ENCODE data around the gene RASSF10.

Gene RASSF10

DNA sequence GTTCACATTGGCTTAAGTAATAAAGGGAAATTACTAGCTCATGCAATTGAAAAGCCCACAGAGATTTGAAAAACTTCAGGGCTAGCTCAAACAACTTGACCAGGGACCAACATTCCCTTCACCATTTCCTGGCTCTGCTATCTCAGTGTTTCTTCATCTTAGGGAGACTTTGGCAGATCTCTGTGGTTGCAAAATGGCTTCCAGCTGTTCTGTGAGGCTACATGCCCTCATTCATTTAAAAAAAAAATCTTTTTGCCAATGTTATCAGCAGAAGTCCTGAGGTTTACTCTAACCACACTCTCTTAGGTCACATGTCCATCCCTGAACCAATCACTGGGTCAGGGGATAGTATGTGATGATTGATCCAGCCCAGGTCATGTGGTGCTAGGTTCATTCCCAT lies 13.9 kb upstream of the RASSF10 start:
- no peak for DNase-seq

DNA sequence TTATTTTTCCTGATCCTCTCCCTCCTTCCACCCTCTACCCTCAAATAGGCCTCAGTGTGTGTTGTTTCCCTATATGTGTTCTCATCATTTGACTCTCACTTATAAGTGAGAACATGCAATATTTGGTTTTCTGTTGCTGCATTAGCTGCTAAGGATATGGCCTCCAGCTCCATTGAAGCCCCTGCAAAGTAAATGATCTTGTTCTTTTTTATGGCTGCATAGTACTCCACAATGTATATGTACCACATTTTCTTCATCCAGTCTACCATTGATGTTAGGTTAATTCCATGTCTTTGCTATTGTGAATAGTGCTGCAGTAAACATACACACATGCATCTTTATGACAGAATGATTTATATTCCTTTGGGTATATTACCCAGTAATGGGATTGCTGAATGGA lies 13.3 kb upstream of the RASSF10 start:
- no peak for DNase-seq

DNA sequence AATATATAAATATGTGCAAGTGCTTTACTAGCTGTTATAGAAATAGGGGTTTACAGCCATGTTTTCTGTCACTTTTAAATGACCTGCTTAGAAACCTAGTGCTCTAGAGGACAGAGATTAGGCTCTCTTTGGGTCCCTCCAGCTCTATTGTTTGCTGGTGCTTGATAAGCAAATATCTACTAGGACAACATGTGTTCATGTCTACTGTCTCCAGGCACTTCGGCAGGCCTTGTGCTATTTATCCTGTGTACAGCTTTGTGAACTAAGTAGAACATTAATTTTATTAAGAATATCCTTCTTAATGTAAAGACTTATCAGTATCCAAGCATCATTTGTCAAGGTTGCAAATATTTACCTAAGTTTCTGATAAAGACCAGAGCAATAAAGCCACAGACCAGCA lies 11.9 kb upstream of the RASSF10 start:
- no peak for DNase-seq

DNA sequence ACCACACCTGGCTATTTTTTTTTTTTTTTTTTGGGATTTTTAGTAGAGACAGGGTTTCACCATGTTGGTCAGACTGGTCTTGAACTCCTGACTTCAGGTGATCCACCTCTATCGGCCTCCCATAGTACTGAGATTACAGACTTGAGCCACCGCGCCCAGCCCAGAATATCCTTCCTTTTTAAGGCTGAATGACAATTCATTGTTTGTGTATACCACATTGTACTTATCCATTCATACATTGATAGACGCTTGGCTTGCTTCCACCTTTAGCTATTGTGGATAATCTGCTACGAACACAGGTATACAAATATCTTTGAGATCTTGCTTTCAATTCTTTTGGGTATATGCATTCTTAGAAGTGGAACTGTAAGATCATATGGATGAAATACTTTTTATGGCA lies 10.8 kb upstream of the RASSF10 start:
- no peak for DNase-seq

DNA sequence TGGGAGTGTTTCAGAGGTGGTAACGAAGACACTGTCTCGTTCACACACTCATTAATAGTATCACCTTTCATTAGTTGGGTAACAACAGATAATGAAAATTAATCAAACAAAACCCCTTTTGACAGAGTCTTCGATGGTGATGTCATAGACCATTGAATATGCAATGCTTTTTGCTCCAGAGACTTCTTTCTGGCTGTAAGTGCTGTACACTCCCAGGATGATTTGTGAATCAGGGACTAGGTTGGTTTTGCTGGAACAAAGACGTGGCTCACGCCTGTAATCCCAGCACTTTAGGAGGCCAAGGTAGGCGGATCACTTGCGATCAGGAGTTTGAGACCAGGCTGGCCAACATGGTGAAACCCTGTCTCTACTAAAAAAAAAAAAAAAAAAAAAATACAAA lies 9.5 kb upstream of the RASSF10 start:
- DNase-seq: no peak

DNA sequence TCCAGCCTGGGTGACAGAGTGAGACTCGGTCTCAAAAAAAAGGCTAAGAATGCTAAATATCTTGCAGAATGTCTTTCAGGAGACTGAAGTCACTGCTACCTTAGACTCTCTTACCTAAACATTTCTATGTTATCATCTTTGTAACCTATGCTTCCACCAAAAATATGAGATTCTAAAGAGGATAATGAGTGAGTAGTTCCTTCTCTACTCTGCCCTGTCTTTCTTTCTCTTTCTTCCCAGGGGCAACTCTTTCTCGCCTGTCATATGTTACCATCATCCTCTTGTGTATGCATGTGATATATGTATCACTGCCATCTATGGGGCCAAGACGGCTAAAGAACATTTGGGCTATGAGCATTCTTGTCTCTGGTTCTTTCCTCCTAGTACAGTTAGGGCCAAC lies 9.0 kb upstream of the RASSF10 start:
- DNase-seq: no peak

DNA sequence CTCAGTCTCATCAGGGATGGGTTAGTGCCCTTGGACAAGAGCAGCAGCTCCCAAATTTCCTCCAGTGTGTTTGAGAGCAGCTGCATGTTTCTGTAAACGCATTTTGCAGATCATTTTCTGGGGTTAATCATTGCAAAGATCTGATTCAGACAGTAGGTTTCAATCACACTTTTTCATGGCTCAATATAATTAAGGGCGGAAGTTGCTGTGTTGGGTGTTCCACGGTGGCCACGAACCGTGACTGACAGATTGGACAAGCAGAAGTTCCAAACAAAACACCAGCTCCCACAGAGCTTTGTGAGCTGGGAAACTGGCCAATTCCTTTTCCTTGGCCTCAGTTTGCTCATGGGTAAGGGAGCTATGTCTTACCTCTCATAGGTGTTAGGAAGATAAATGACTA lies 8.4 kb upstream of the RASSF10 start:
- DNase-seq: no peak

DNA sequence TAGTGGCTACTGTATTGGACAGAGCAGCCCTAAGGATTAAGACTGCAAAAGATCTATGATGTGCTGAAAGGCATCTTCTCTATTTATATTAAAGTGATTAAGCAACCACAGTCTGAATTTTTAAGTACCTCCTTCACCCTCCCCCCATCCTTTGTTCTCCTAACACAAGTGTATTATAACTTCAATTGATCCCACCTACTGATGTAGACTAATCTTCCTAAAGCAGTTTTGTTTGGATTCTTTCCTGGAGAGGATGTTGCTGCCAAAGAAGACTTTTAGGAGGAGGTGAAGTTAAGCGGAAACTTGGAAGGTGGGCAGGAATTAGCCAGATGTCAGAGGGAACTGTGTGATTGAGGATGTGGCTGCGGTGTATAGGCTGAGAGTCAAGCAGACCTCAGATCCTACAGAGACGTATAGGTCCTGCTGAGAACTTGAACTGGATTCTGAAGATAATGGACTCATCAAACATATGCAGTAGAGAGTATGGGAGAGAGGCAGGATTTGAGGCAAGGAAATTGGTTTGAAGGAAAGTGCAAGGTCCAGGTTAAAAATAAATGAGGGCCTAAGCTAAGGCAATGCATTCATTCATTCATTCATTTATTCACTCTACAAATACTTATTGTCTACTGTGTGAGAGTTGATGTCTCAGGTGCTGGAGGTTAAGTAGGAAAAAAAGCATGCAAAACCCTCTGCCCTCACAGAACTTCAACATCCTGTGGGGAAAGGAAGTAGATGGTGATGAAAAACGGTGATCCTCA lies 5.2 kb upstream of the RASSF10 start:
- no peak for DNase-seq

DNA sequence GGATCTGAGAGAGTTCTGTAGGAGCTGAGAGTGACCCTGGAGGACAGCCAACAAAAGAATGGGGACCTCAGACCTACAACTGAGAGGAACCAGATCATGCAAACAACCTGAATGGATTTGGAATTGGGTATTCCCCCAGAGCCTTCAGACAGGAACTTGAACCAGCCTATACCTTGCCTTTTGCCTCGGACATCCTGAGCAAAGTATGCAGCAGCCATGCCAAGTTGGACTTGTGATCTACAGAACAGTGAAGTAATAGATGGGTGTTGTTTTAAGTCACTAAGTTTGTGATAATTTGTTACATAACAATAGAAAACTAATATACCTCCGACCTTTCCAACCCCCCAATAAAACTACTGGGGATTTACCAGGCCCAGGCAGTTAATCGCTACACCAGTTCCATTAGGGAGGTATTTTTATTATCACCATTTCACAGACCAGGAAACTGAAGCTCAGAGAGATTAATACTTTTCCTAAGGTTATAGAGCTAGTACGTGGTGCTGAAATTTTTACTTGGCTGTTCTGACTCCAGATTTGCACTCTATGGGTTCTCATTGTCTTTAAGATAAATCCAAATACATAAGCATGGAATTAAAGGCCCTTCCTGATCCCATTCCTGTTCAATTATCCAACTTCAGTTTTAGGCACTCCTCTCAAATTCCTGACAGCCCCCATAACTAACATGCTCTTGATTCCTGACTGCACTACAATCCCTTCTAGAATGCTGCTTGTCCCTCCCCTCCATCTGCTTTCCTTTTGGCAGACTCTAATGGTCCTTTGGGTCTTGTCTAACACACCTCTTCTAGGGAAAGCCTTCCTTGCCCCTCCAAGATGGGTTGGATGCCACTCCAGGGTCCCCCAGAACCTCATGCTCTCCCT lies 1.7 kb upstream of the RASSF10 start:
- DNase-seq: no peak

DNA sequence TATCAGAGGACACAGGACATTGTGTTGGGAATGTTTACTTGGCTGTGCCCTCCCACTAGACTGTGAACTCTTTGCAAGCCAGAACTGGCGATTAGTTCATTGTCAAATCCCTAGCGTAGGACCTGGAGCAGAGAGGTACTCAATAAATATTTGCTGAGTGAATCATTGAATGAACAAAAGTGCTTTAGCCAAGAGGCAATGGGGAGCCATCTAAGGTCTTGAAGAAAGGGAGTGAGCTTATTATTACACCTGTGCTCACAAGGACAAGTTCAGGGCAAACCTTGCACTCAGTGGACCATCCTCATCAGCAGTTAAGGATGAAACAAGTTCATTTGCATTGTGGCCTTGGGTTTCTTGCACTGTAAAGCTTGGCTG lies 1.1 kb upstream of the RASSF10 start:
- DNase-seq: no peak

DNA sequence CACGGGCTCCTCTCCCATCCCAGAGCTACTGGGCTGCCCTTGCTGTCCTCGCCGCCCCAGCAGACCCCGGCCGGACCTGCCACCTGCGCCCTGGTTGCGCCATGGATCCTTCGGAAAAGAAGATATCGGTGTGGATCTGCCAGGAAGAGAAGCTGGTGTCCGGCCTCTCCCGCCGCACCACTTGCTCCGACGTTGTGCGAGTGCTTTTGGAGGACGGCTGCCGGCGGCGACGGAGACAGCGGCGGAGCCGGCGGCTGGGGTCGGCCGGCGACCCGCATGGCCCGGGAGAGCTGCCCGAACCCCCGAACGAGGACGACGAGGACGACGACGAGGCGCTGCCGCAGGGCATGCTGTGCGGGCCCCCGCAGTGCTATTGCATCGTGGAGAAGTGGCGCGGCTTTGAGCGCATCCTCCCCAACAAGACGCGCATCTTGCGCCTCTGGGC lies 382 bp downstream of the RASSF10 start:
- no peak for DNase-seq

DNA sequence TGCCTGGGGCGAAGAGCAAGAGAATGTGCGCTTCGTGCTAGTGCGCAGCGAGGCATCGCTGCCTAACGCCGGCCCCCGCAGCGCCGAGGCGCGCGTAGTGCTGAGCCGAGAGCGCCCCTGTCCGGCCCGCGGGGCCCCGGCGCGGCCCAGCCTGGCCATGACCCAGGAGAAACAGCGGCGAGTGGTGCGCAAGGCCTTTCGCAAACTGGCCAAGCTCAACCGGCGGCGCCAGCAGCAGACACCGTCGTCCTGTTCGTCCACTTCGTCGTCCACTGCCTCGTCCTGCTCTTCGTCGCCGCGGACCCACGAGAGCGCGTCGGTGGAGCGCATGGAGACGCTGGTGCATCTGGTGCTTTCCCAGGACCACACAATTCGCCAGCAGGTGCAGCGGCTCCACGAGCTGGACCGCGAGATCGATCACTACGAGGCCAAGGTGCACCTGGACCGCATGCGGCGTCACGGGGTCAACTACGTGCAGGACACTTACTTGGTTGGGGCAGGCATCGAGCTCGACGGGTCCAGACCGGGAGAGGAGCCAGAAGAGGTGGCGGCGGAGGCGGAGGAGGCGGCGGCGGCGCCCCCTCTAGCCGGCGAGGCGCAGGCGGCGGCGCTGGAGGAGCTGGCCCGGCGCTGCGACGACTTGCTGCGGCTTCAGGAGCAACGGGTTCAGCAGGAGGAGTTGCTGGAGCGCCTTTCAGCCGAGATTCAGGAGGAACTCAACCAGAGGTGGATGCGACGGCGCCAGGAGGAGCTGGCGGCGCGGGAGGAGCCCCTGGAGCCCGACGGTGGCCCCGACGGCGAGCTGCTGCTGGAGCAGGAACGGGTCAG lies 1.0 kb downstream of the RASSF10 start:
- no peak for DNase-seq

DNA sequence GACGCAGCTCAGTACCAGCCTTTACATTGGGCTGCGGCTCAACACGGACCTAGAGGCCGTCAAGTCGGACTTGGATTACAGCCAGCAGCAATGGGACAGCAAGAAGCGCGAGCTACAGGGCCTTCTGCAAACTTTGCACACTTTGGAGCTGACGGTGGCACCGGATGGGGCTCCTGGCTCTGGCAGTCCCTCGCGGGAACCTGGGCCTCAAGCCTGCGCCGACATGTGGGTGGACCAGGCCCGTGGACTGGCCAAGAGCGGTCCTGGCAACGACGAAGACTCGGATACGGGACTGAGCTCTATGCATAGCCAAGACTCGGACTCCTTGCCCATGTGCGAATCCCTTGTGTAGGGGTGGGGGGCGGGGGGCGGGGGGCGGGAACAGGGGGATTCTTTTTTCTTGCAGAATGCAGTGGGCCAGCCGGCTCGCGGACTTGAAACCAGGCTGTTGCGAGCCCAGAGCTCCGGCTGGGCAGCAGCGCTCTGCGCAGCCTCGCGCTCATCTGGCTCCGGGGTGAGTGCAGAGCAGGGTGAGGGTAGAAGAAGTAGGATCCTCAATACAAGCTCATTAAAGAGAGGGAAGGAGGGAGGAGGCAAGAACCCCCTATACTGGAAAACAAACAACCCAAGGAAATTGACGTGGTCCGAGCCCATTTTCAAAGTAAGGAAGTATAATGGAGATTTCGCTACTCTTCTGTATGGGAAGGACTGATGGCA lies 1.8 kb downstream of the RASSF10 start:
- DNase-seq: no peak

DNA sequence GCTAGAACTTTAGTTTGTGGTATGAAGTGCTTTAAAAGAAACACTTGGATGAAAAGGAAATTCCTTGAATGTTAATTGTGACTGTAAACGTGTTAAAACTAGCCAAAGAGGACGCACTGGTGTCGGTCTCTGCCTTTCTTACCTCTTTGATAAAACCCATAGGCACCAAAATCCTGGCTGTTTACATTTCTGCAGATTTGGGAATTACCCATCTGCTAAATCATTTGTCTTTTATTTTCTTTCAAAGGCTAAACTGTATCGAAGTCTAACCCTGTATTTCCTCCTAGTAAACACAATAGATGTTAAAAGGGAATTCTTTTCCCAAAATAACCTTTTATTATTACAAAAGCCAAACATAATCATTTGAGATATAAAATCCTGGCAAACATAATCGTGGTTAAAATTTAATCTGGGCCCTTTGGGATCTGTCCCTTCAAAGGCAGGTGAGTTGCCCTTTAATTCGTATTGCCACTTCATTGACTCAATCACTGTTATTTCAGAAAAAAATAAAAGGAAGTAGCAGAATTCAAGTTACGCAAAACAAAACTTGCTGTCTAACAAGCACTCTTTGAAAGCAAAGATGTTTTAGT lies 2.4 kb downstream of the RASSF10 start:
- DNase-seq: no peak

DNA sequence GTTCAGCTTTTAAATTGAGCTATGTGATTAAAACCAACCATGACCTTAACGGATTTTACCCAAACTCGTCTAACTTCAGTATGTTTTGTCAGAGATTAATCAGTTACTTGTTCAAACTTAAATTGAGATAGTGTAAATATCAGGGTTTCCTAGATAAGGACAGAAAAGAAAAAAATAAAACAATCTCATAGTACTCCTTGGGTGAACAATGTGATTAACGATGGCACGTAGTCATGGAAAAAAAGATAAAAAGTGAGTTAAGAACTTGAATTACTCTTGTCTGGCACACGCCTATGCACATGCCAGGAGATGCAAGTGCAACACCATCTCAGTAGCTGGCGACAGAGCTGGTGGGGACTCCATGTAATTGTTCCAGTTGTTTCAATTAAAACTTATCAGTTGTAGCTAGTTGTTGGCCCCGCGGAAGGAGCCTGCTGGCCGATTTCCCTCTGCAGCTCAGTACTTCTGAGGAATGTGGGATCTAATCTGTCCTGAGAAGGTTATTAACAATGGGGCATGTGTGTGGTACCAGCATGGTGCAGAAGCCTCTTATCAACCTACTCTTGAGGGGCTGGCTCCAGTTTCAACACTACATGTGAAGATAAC lies 3.0 kb downstream of the RASSF10 start:
- no peak for DNase-seq

DNA sequence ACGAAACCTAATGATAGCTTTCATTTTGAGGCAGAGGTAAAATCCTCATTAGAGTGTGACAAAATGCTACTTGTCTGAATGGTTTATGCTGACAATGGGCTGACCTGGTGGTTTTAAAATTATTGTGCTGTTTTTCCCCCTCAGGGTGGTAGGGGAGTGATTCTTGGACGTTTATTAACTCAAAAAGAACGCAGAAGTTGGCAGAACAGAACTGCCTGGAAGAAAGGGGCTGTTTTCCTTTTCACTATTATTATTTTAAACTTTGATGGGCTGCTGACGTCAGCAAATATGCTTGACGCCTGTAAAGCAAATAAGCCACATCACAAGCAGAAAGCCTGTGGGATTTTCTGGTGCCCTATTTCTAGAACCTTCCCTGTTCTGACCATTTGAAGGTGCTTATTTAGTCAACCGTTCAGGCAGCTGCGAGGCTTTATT lies 4.0 kb downstream of the RASSF10 start:
- no peak for DNase-seq

DNA sequence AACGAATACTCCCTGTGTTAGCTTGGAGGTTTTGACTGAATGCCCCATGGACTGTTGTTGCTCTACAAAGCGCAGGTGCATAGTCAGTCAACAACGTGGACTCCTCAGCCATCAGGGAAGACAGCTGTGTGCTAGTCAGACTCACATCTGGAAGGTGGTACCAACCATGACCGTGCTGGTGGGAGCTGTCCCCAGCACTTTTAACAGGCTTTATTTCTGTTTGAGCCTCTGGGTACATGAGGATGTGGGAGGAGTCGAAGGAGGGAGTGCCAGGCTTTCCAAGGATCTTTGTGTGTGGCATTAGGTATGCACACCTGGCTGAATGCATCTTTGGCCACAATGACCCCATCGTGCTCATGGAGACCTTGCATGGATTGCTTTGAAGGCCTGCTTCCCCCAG lies 6.6 kb downstream of the RASSF10 start:
- DNase-seq: no peak

DNA sequence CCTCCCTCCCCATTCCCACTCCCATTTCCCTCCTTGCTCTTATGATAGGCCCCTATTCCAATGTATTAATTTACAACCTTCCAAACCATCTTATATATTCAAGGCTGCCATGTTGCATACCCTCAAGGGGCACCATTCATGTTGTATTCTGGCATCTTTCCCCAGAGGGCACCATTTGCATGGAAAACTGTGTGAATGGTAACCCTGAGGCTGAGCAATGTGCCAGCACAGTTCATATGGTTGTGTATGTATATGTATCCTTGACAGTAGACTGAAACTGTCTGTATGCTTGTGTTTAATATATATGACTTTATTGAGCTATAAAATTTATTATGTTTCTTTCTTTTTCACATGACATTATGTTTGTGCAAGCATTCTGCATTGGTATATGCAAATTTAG lies 7.3 kb downstream of the RASSF10 start:
- DNase-seq: no peak

DNA sequence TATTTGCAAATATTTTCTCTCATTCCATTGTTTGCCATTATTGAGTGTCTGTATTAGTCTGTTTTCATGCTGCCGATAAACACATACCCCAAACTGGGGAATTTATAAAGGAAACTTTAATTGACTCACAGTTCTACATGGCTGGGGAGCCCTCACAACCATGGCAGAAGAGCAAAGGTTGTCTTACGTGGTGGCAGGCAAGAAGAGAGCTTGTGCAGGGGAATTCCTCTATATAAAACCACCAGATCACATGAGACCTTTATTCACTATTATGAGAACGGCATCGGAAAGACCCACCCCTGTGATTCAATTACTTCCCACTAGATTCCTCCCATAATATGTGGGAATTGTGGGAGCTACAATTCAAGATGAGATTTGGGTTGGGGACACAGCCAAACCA lies 10.2 kb downstream of the RASSF10 start:
- DNase-seq: no peak

DNA sequence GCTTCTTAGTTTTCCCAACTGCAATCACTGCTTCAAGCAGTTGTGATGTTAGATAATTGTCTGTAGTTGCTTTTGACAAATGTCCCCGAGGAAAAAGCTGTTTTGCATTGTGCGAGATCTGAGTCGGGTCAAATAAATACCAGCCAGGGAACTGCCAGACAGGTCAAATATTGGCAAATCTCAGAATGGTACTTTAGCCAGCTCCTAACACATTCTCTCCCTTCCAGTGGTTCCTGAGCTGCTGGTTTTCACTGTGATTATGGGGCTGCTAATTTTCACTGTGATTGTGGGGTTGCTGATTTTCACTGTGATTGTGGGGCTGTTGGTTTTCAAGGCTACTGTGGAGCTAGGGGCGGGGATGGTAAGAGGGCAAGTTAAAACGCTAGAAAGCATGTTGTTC lies 14.3 kb downstream of the RASSF10 start:
- DNase-seq: no peak

DNA sequence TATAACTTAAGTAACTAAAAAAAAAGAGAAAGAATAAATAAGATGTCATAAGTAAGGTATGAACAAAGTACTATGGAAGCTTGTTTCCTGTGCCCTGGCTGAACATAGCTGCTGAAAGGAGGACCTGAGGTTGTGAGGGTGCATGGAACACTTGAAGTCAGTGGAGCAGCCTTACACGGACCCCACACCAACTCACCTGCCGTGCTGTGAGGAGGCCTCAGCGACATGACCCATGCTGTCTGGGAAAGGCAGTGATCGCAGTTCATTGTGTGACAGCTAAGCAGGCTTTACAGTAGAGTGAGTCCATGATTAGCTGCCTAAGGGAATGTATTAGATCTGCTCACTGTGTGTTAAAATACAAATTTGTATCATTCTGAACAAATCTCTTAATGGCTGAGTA lies 17.6 kb downstream of the RASSF10 start:
- no peak for DNase-seq

DNA sequence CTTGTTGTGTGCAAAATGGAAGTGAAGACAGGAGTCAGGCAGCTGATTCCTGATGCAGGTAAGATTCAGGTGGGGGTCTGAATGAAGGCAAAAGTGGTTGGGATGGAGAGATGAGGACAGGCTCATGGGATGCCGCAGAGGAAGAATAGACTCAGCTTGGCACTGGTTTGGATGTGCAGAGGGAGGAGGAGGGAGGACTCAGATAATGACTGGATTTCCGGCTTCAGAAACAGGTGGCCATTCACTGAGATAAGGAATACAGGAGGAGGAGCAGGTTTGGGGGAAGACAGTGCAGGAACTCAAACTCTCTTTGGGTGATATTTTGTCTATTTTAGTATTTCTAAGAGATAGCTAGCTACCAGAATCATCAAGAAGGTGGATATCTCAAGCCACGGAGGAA lies 19.2 kb downstream of the RASSF10 start:
- DNase-seq: no peak

Measured in CD4-positive, alpha-beta T cell treated with Interferon gamma for 1 hour (primary cell).